ENCODE results near the gene SRPK1.
A peak's percentile ranks its signal among the peaks of the same experiment; 100 is the strongest.
"Not testable (repeated sequence)": the region's sequence is repeated elsewhere in the genome, so short reads cannot be mapped to it uniquely, and the experiment has no call there.

The SRPK1 gene

DNA sequence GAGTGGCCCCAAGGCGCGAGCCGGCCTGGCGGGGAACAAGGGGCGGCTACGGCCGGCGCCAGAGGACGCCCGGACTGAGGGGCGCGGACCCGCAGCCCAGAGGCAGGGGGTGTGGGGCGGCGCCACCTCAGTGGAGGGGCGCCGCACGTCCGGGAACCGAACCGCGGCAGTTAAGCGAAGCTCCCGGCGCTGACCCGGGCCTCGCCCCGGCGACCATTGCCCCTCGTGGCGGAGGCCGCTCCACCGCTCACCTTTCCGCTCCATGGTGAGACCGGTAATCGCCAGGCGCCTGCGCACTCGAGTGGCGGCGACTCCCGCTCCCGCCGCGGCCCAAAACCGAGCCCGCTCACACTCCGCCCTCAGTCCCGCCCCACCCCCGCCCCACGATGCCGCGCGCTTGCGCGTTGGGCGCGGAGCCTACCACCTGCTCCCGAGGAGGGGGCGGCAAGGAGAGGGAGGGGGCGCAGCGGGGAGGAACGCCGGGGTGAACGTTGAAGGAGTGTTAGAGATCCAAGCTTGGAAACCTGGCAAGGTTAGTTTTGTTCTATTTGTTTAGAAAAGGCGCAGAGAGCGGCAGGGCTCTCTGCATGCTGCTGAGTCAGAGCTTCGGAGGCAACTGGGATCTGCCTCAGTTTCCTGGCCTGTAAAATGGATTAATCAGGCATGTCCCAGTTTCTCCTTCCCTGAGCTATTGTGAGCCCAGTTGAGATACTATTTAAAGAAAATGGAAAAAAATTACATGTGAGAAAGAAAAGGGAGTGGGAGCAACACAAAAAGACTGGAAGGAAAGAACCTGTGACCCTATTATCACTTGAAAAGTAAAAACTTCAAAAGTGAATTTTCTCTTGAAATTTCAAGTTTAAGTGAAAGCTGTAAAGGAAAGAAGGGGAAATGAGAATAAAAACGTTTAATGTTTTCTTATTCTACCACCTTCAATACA, at the start of gene SRPK1:
Gene SRPK1 (minus strand): TSS at position 306 of the 940 bp plus-strand sequence. CDS start 42 bp downstream, at position 264.
- DNase-seq: peak; percentile 95

DNA sequence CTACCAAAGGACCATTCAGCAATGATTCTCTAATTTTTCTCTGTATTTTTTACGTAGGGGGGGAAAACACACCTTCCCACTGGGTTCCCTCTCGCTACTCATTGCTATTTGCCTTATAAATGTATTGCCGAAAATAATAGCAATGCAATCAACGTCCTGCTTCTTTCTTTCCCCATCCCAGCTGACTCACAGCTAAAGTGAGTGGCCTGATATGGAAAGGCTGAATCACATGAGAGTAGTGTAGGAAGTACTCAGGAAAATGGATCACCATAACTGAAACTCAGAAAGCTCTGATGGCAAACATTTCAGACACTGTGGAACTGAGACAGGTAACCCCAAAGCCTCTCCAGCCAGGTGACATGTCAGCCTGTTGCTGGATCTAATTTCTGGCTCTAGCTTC, 49.3 kb upstream of the SRPK1 start:
- no peak for DNase-seq

DNA sequence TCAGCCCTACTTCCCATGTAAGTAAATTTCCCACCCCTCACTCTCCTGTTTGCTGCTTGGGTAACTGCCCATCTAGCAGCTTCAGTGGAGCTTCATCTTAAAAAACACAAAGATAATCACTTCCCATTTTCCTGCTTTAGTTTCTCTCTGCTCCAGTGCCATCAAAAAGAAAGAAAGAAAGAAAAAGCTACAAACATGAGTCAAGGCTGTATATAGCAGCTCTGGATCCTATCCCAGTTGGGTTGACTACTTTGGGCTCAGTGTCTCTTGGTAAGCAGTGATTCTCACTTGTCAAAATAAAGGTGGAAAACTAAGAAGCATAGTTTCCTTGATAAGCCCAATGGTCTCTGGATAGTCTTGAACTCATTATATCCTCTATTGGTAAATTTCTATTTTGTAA, 48.7 kb upstream of the SRPK1 start:
- no peak for DNase-seq

DNA sequence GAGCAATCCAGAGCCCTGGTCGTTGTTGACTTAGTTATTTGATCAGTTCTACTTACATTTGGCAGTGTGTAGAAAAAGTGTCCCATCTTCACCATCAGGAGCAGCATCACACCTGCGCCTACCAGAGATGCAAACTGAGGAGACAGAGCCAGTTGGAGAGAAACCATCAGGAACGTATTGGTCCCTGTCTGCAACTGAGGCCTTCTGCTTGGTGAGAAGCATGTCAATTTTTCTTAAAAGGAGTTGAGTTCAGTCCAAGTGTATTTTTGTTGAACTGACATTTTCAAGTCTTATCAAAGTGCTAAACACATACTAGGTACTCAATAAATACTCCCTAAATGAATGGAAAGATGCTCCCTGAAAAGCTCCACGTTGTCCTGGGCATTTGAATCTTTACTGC, 47.9 kb upstream of the SRPK1 start:
- DNase-seq: no peak

DNA sequence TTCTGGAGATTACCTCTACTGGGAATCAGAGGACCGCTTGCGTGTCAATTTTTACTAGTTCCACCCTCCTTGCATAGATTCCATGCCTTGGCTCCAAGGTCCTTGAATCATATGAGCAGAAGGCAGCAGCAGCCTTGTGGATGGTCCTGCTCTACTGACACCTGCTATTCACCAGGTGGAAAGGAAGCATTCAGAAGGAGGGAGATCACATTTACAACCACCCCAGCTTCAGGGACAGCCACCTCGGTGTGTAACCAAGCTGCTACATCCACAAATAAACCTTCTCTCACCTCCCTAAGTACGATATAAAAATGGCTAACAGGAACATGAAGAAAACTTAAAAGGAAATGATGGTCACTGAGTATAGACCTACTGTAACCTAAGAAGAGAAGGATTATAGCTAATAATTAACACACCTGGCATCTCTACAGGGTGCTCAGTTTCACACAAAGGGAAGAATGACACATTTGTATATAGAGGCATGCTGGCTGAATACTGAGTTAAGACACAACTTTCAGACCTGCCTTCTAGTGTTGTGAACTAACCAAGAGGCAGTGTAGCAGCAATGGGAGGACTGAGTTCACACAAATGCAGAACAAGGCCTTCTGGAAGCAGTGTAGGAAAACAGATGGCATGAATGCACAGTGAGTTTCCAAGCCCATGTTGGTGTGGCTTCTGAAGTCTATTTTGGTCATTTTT, 46.3 kb upstream of the SRPK1 start:
- no peak for DNase-seq

DNA sequence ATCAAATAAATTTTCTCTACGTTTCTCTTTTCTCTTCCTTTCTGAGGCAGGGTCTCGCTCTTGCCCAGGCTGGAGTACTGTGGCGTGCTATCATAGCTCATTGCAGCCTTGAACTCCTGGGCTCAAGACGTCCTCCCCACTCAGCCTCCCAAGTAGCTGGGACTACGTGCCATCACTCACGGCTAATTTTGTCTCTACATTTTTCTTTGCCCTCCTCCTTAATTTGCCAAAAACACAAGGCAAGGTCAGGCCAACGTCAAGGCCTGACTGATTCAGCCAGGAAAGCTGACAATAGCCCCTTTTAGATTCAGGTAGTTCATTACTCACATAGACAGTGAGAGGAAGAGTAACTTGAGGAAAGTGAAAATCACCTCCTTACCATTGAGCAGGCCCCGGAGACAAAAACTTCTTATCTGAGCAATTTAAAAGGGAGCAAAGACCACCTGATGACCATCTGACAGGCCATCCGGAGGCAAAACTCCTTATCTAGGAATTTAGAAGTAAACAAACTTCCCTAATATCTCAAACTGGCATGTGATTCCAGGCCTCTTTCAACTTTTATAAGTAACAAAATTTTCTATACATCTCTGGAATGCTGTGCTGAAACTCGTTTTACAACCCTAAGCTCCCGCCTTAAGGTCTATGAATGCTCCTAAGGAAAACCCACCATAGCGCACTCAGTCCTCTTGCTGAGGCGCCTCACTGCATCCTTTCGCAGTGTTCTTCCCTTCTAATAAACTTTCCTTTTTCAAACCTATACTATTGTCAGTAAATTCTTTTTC, 42.1 kb upstream of the SRPK1 start:
- no peak for DNase-seq

DNA sequence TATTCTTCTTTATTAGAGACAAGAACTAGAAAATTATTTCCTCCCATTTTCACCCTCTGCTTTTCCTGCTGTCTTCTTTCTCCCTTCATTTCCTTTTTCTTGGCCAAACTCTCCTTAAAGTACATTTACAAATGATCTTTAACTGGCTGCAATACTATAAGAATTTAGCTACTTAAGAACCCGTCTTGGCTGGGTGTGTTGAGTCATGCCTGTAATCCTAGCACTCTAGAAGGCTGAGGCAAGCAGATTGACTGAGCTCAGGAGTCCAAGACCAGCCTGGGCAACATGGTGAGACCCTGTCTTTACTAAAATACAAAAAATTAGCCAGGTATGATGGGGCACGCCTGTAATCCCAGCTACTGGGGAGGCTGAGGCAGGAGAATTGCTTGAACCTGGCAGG, 39.3 kb upstream of the SRPK1 start:
- DNase-seq: no peak

DNA sequence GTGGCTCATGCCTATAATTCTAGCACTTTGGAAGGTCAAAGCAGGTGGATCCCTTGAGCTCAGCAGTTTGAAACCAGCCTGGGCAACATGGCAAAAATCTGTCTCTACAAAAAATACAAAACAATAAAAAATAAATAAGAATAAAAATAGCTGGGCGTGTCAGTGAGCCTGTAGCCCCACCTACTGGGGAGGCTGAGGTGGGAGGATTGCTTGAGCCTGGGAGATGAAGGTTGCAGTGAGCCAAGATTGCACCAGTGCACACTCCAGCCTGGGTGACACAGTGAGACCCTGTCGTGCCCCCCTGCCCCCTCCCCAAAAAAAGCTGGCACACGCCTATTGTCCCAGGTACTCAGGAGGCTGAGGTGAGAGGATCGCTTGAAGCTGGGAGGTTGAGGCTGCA, 35.1 kb upstream of the SRPK1 start:
- DNase-seq: no peak

DNA sequence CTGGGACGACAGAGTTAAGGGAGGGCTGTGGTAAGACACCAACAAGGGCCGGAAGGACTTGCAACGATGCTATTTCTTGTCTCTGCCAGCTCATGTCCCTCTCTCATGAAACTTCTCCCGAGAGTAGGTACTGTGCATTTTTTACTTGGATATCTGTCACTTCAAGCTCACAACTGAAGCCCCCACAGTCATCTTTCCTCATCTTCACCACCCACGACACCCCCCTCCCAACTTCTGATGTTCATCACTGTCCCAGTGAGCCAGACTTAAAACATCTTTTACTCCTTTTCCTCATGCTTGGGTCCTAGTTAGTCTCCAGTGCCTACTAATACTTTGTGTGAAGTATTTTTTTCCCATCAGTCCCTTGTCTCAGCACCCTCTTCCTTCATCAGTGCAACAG, 34.6 kb upstream of the SRPK1 start:
- DNase-seq: no peak

DNA sequence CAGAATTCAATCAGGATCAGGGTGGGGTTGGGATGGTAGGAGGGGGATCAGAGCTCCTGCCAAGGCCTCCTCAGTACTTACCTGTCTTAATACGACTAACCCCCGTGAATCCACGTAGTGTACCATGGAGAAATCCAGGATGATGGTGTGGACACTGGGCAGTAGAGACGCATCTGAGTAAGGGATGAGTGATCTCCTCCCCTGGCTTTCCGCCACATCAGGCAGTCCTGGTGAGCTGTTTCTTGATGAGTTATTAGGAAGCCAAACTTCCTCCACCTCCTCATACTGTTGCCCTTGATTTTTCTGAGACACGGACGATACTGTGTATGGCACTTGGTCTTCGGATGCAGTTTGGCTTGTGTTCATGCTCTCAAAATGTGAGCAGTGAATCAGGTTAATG, 34.2 kb upstream of the SRPK1 start:
- no peak for DNase-seq

DNA sequence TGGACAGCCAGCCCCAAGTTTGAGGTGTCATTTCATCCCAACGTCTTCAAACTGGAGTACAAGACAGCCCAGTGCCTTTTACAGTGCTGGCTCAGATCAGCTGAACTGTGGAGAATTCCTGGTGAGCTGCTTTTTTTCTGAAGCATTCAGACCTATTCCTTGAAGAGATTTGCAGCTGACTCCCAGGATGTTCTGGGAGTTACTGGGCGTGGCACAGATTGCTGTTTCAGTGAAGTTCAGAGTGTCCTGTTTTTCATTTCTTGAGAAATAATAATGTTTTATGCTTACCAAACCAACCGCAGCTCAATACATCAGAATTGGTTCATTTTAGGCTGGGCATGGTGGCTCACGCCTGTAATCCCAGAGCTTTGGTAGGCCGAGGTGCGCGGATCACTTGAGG, 33.4 kb upstream of the SRPK1 start:
- DNase-seq: no peak

DNA sequence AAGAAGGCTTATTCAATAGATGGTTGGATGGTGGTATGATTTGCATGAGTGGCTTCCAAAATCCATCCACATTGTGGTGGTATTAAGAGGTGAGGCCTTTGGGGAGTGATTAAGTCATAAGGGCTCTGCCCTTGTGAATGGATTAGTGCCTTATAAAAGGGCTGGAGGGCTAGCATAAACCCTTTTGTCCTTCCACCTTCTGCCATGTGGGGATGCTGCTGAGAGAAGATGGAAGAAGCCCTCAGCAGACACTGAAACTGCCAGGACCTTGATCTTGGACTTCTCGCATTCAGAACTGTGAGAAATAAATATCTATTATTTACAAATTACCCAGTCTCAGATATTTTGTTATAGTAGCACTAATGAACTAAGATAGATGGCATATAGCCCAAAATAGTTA, 27.8 kb upstream of the SRPK1 start:
- DNase-seq: no peak

DNA sequence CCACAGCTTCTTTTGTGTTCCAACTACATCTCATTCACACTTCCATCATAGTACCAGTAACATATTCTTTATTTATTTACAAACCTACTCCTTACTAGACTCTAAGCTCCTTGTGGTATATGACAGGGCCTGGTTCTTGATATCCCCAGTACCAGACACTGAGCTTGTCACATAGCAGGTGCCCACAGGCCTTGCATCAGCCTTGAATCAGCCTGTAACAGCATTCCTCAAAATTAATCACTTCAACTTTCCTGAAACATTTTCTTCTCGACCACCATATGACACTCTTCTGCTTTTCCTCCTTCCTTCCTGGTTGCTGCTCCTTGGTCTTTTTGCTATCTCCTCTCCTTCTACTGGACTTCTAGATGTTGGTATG, 24.7 kb upstream of the SRPK1 start:
- DNase-seq: no peak

DNA sequence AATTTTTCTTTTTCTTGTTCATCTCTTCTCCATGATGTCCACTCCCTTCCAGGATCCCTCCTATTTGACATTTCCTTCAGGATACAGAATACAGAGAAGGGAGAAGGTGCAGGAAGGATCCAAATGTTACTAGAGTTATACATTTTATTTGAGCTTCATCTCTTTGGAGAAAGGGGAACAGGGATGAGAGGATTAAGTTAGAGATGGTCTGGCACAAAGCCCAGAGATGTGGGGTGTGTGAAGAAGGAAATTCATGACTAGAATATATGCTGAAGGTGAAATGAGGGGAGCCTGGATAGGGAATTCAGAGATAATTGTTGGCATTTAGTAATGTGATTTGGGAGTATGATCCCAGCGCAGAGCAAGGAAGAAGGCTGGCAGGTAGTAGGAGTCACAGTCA, 22.5 kb upstream of the SRPK1 start:
- no peak for DNase-seq

DNA sequence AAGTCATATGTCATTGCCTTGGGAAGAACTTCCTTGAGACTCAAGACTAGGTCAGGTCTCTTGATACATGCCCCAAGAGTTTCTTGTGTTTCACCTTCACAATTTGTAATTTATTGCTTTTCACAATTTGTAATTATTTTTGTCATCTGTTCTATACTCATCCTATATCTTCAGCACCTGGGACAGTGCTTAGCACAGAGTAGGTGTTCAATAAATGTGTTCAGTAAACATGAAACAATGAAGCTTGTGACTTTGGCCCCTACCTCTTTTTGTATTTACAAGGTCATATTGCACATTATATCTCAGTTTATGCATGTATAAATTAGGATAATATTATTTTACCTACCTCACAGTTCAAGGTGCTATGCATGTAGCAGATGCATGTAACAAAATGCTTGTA, 21.5 kb upstream of the SRPK1 start:
- DNase-seq: no peak

DNA sequence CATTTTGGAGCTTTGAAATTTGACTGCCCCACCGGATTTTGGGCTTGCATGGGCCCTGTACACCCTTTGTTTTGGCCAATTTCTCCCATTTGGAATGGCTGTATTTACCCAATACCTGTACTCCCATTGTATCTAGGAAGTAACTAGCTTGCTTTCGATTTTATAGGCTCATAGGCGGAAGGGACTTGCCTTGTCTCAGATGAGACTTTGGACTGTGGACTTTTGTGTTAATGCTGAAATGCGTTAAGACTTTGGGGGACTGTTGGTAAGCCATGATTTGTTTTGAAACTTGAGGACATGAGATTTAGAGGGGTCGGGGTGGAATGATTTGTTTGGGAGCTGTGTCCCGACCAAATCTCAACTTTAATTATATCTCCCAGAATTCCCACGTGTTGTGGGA, 20.3 kb upstream of the SRPK1 start:
- not testable (repeated sequence) for DNase-seq

DNA sequence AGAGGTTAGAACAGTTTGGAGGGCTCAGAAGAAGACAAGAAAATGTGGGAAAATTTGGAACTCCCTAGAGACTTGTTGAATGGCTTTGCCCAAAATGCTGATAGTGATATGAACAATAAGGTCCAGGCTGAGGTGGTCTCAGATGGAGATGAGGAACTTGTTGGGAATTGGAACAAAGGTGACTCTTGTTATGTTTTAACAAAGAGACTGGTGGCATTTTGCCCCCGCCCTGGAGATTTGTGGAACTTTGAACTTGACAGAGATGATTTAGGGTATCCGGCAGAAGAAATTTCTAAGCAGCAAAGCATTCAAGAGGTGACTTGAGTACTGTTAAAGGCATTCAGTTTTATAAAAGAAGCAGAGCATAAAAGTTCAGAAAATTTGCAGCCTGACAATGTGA, 19.1 kb upstream of the SRPK1 start:
- DNase-seq: not testable (repeated sequence)

DNA sequence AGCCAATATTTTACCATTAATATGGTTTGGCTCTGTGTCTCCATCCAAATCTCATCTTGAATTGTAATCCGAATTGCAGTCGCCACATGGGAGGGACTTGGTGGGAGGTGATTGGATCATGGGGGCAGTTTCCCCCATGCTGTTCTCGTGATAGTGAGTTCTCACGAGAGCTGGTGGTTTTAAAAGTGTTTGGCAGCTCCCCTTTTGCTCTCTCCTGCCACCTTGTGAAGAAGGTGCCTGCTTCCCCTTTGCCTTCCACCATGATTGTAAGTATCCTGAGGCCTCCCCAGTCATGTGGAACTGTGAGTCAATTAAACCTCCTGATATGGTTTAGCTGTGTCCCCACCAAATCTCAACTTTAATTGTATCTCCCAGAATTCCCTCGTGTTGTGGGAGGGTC, 18.4 kb upstream of the SRPK1 start:
- DNase-seq: not testable (repeated sequence)

DNA sequence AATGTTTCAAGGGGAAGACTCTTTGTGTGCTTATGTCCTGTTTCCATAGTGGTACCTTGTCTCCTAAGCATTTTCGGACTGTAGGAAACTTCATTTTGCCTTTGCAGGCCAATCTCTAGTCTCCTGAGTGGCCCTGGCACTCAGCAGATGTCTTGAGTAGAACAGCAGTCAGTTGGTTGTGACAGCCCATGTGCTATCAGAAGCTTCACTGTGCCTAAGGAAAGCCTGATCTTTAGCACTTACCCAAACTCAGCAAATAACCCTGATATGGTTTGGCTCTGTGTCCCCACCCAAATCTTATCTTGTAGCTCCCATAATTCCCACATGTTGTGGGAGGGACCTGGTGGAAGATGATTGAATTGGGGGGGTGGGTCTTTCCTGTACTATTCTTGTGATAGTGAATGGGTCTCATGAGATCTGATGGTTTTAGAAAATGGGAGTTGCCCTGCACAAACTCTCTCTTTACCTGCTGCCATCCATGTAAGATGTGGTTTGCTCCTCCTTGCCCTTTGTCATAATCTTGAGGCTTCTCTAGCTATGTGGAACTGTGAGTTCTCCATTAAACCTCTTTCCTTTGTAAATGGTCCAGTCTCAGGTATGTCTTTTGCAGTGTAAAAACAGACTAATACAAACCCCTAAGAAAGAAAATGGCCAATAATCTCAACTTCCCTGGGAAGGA, 15.9 kb upstream of the SRPK1 start:
- DNase-seq: no peak

DNA sequence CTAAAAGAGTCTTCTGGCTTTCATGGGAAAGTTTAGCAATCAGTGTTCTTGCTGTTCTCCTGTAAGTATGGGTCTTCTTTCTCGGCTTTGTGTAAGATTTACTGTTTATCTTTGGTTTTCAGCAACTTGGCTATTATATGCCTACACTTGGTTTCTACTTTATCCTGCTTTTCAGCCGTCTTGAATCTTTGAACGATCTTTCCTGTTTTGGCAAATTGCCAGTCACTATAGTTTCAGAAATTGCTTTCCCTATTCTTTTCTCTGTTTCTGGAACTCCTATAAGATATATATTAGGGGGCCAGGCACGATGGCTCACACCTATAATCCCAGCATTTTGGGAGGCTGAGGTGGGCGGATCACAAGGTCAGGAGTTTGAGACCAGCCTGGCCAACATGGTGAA, 14.6 kb upstream of the SRPK1 start:
- DNase-seq: no peak

DNA sequence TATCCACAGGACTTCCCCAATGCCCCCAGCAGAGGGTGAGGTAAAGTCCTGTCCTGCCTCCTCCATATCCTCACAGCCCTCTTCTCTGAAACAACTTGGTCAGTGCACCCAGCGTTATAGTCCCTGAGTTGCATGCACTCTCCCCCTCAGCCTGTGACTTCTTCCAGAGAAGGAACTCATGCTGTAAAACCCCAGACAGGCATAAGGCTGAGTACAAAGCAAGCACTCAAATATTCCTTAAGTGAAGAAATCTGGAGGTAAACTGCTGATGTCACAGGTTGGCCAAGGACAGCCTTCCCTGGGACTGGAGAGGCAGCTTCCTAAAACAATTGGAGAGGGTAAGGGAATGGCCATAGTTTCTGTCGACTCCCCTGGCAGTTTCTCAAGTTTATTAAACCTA, 12.9 kb upstream of the SRPK1 start:
- DNase-seq: no peak

DNA sequence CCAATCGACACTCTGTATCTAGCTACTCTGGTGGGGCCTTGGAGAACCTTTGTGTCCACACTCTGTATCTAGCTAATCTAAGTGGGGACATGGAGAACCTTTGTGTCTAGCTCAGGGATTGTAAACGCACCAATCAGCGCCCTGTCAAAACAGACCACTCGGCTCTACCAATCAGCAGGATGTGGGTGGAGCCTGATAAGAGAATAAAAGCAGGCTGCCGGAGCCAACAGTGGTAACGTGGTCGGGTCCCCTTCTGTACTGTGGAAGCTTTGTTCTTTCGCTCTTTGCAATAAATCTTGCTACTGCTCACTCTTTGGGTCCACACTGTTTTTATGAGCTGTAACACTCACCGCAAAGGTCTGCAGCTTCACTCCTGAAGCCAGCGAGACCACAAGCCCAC, 11.0 kb upstream of the SRPK1 start:
- DNase-seq: not testable (repeated sequence)

DNA sequence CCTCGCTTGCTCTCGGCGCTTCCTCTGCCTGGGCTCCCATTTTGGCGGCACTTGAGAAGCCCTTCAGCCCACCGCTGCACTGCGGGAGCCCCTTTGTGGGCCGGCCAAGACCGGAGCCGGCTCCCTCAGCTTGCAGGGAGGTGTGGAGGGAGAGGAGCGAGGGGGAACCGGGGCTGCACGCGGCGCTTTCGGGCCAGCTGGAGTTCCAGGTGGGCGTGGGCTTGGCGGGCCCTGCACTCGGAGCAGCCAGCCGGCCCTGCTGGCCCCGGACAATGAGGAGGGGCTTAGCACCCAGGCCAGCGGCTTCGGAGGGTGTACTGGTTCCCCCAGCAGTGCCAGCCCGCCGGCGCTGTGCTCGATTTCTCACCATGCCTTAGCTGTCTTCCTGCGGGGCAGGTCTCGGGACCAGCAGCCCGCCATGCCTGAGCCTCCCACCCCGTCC, 10.2 kb upstream of the SRPK1 start:
- no peak for DNase-seq

Data from activated CD8-positive, alpha-beta memory T cell treated with anti-CD3 and anti-CD28 coated beads for 24 hours (primary cell).